H1 (cell line): ENCODE results near the gene R3HDM2. TPM values are rescaled to one million over a fixed set of nuclear protein-coding genes. Genes with fewer than 3 reads are reported as not detected.

Experiments used
- ASH2L ChIP-seq: fragments of 200-600, 300-600 bp; sonication (generic); IDR thresholded peaks from one replicate; pipeline ENCODE4 v1.7.1; 2017; ENCODE audit warnings: low read length
- CBX8 ChIP-seq: fragments of 300-800, 300-1000 bp; sonication (generic); IDR thresholded peaks from 2 replicates; pipeline ENCODE4 v1.7.1; 2016; ENCODE audit warnings: low read depth, low read length, borderline replicate concordance
- EZH2 ChIP-seq: fragments of 200-600 bp; sonication (generic); IDR thresholded peaks from 2 replicates; pipeline ENCODE4 v1.7.1; 2012; ENCODE audit warnings: low read depth, mild to moderate bottlenecking, moderate library complexity, low read length, inconsistent platforms; ENCODE audit not compliant: severe bottlenecking
- JUND ChIP-seq: IDR thresholded peaks from 2 replicates; pipeline ENCODE4 v1.6.1; 2011; ENCODE audit warnings: mild to moderate bottlenecking, improper control_type of control experiment, low read length
- RNF2 ChIP-seq: fragments of 200-900, 300-1000 bp; sonication (generic); IDR thresholded peaks from 2 replicates; pipeline ENCODE4 v1.7.1; 2016; ENCODE audit warnings: borderline replicate concordance, low read depth, mild to moderate bottlenecking, antibody characterized with exemption, low read length; ENCODE audit not compliant: poor library complexity, severe bottlenecking; ENCODE audit errors: missing control alignments
- SIX5 ChIP-seq: IDR thresholded peaks from 2 replicates; pipeline ENCODE4 v1.6.1; 2011; ENCODE audit warnings: mild to moderate bottlenecking, low read depth, low read length
- SP4 ChIP-seq: IDR thresholded peaks from 2 replicates; pipeline ENCODE4 v1.6.1; 2012; ENCODE audit warnings: low read length, inconsistent platforms
- TBP ChIP-seq: IDR thresholded peaks from 2 replicates; pipeline ENCODE4 v1.6.1; 2011; ENCODE audit warnings: low read depth, low read length, improper control_type of control experiment
- polyA plus RNA-seq, 7 experiments: library from polyadenylated mRNA; depleted of rRNA in 3 of 7; stranded (reverse) in 5 of 7; unstranded in 2 of 7; fragments of >200 nt in 5 of 7; fragments of 200-250 nt in 2 of 7; gene quantifications; 1 replicate in 5 of 7; 2 replicates in 1 of 7; 4 replicates in 1 of 7; pipeline versions ENCODE4 v1.2.1 to v1.2.3, GENCODE V29; 2011 to 2013; ENCODE audit warnings: missing spikeins in 2 of 7, mixed read lengths in 2 of 7
- total RNA-seq: library from RNA; stranded (reverse); fragmentation: NEBNext Ultra II Directional; extraction: Animal tissue kit (Norgen Biotek cat#: 25700); gene quantifications from 2 replicates; pipeline ENCODE4 v1.2.1, GENCODE V29; 2021
- TF ChIP-seq, protein P1 (sequence below), 3 experiments: IDR thresholded peaks; 1 replicate in 2 of 3; 2 replicates in 1 of 3; pipeline versions ENCODE4 v1.5.1 to v1.6.1; 2011; ENCODE audit warnings: low read length in 3 of 3, mild to moderate bottlenecking in 3 of 3, inconsistent platforms in 2 of 3, low read depth in 1 of 3, moderate library complexity in 1 of 3; ENCODE audit not compliant: insufficient read depth in 1 of 3; ENCODE audit errors: control extremely low read depth in 1 of 3

The R3HDM2 gene
- total and polyA plus RNA-seq, 2 of the 8 experiments (the other 6 are each of a cell fraction or from before 2014, with no cell fraction given) = 25.6 to 27.0 TPM

DNA sequence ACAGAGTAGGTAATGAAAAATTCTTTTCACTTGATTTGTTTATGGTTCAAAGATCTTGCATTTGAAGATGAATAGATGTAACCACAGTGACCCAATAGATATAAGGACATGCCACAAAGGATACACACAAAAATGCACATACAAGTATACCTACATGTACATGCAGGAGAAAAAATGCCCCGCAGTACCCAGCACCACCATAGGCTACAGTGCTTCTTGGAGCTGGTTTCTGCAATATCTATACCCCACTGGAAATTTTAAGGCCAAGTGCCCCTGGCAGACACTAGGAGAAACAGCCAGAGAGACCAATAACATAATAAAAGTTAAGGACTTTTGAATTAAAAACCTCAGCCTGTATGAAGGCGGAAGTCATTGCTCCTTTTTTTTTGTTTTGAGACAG, 167.7 kb downstream of the R3HDM2 start (continued):
- TF ChIP-seq, protein P1, sequence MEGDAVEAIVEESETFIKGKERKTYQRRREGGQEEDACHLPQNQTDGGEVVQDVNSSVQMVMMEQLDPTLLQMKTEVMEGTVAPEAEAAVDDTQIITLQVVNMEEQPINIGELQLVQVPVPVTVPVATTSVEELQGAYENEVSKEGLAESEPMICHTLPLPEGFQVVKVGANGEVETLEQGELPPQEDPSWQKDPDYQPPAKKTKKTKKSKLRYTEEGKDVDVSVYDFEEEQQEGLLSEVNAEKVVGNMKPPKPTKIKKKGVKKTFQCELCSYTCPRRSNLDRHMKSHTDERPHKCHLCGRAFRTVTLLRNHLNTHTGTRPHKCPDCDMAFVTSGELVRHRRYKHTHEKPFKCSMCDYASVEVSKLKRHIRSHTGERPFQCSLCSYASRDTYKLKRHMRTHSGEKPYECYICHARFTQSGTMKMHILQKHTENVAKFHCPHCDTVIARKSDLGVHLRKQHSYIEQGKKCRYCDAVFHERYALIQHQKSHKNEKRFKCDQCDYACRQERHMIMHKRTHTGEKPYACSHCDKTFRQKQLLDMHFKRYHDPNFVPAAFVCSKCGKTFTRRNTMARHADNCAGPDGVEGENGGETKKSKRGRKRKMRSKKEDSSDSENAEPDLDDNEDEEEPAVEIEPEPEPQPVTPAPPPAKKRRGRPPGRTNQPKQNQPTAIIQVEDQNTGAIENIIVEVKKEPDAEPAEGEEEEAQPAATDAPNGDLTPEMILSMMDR (IDR thresholded peaks at IDR 0.05; ENCODE audit: control extremely low read depth in 1 of 3, insufficient read depth in 1 of 3, low read depth in 1 of 3, low read length in 3 of 3) = no peak
- no peak for TF ChIP-seq TBP
- TF ChIP-seq SIX5 = no peak
- no peak for TF ChIP-seq CBX8
- TF ChIP-seq JUND = no peak
- TF ChIP-seq ASH2L = no peak
- TF ChIP-seq RNF2 = no peak
- TF ChIP-seq EZH2 = no peak
- no peak for TF ChIP-seq SP4
